ENCODE data around the gene COL23A1. TPM values are rescaled to one million over a fixed set of nuclear protein-coding genes. Genes with fewer than 3 reads are reported as not detected.
"Not testable (repeated sequence)": the region's sequence is repeated elsewhere in the genome, so short reads cannot be mapped to it uniquely, and the experiment has no call there.

Gene COL23A1
- polyA plus RNA-seq, 2 donors: 0.59 to 0.75 TPM

DNA sequence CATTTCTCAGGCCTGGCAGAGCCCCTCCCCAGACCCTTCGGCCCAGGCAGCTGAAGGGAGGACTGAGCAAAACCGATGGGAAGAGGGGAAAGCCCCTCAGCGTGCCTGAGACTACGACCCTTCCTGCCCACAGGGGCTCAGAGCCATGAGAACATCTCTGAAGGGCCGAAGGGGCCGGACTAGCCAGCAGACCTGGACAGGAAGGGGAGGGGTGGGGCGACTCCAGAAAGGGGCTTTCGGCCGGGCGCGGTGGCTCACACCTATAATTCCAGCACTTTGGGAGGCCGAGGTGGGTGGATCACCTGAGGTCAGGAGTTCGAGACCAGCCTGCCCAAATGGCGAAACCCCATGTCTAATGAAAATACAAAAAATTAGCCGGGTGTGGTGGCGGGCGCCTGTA is 271.8 kb downstream of the COL23A1 start:
- H3K4me1 ChIP-seq (ENCODE audit: control insufficient read depth in 2 of 2, insufficient read depth in 2 of 2, low read length in 1 of 2): peaks cover 0 to 3% of the 10 kb centered on the region in 2 donors
- no peak overlapping the region for H3K4me3 ChIP-seq (ENCODE audit: low read depth in 1 of 2, low read length in 2 of 2)
- WGBS, 2 donors: 94 to 96% methylated on average over 17 of the region's 17 CpGs
- no peak overlapping the region for H3K27ac ChIP-seq (ENCODE audit: low read depth in 2 of 2, low read length in 1 of 2)
- no peaks in the 10 kb centered on the region for H3K27me3 ChIP-seq (ENCODE audit: control insufficient read depth in 1 of 2, insufficient read depth in 2 of 2, low read length in 2 of 2)
- H3K36me3 ChIP-seq (ENCODE audit: control insufficient read depth in 2 of 2, insufficient read depth in 2 of 2, low read length in 1 of 2): no peaks in the 10 kb centered on the region
- no peaks in the 10 kb centered on the region for H3K9me3 ChIP-seq (ENCODE audit: control insufficient read depth in 2 of 2, insufficient read depth in 1 of 2, low read depth in 1 of 2, low read length in 1 of 2)

DNA sequence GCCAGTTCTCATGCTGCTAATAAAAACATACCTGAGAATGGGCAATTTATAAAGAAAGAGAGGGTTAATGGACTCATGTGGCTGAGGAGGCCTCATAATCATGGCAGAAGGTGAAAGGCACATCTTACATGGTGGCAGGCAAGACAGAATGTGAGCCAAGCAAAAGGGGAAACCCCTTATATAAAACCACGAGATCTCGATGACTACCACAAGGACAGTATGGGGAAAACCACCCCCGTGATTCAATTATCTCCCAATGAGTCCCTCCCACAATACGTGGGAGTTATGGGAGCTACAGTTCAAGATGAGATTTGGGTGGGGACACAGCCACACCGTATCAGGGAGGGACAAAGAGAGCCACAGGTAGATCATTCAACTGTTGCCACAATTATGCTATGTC is 272.5 kb downstream of the COL23A1 start:
- not testable (repeated sequence) for H3K27me3 ChIP-seq (ENCODE audit: control insufficient read depth in 1 of 2, insufficient read depth in 2 of 2, low read length in 2 of 2); H3K36me3 ChIP-seq (ENCODE audit: control insufficient read depth in 2 of 2, insufficient read depth in 2 of 2, low read length in 1 of 2); H3K4me3 ChIP-seq (ENCODE audit: low read depth in 1 of 2, low read length in 2 of 2); H3K4me1 ChIP-seq (ENCODE audit: control insufficient read depth in 2 of 2, insufficient read depth in 2 of 2, low read length in 1 of 2); H3K9me3 ChIP-seq (ENCODE audit: control insufficient read depth in 2 of 2, insufficient read depth in 1 of 2, low read depth in 1 of 2, low read length in 1 of 2); H3K27ac ChIP-seq (ENCODE audit: low read depth in 2 of 2, low read length in 1 of 2)
- 82 to 90% methylated on average over 5 of the region's 5 CpGs for WGBS, 2 donors

DNA sequence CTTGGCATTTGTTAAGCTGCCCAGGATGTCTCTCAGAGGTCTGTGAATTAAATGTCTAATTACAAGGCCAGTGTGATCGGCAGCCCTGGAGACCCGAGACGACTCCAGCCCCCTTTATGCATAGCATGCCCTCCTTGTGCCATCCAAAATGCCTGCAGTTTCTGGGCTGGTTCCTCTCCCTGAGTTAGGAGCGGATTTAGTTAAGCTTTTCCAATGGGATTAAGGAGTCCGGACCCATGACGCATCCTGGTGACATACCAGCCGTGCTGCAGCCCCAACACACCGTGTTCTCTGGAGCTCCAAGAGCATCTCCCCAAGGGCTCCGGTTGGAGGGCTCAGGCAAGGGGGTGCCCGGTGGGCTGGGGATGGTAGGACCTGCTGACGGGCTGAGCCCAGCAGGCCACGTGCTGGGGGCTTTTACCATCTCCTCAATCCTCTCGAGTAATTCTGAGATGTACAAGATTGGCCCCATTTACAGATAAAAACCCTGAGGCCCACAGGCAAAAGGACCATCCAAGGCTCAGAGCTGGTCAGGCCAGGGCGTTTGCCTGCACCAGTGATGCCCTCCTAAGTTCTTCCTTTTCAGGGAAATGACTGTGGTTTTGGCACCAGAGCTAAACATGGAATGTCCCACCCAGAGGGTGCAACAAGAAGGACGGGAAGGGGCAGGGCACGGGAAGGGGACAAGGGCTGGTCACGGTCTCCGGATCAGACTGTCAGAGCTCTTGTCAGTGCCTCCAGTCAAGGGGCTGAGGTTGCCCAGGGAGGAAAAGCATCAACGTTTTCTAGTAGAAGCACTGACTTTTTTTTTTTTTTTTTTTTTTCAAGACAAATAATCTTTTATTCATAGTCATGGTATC is 275.0 kb downstream of the COL23A1 start:
- H3K27ac ChIP-seq (ENCODE audit: low read depth in 2 of 2, low read length in 1 of 2): no peak overlapping the region
- no peak overlapping the region for H3K4me3 ChIP-seq (ENCODE audit: low read depth in 1 of 2, low read length in 2 of 2)
- no peaks in the 10 kb centered on the region for H3K9me3 ChIP-seq (ENCODE audit: control insufficient read depth in 2 of 2, insufficient read depth in 1 of 2, low read depth in 1 of 2, low read length in 1 of 2)
- H3K4me1 ChIP-seq (ENCODE audit: control insufficient read depth in 2 of 2, insufficient read depth in 2 of 2, low read length in 1 of 2): peaks cover 3 to 8% of the 10 kb centered on the region in 2 donors
- WGBS, 2 donors: 86 to 90% methylated on average over 19 of the region's 19 CpGs
- no peaks in the 10 kb centered on the region for H3K27me3 ChIP-seq (ENCODE audit: control insufficient read depth in 1 of 2, insufficient read depth in 2 of 2, low read length in 2 of 2)
- no peaks in the 10 kb centered on the region for H3K36me3 ChIP-seq (ENCODE audit: control insufficient read depth in 2 of 2, insufficient read depth in 2 of 2, low read length in 1 of 2)

DNA sequence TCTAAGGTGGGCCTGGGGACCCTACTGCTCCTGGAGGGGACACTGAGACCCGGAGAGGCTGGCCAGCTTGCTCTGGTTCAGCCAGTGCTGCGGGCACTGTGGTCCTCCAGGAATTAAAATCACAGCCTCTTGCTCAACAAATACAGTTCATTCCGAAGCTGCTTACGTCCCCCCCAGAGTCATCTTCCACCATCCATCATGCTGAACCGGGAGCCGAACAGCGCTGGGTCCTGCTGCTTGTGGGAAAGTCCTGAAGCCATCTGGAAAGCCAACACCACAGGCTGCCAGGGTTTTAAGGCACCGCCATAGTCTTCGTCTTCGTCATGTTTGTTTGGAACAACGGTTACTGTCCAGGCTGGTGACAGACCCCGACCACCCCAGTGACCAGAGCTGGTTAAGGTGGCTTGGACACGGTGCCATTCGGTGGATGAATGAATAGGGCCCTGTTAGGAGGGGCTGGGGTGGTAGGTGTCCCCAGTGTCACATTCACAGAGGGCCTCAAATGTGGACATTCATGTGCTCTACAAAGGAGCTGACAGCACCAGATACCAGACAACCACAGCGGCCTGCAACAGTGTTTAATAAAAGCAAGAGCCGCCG is 276.0 kb downstream of the COL23A1 start:
- 77 to 89% methylated on average over 17 of the region's 17 CpGs for WGBS, 2 donors
- Histone ChIP-seq H3K27me3 (ENCODE audit: control insufficient read depth in 1 of 2, insufficient read depth in 2 of 2, low read length in 2 of 2) (no peaks in the 10 kb centered on the region), H3K4me3 (ENCODE audit: low read depth in 1 of 2, low read length in 2 of 2) (no peak overlapping the region), H3K9me3 (ENCODE audit: control insufficient read depth in 2 of 2, insufficient read depth in 1 of 2, low read depth in 1 of 2, low read length in 1 of 2) (no peaks in the 10 kb centered on the region), H3K4me1 (ENCODE audit: control insufficient read depth in 2 of 2, insufficient read depth in 2 of 2, low read length in 1 of 2) (peaks cover 3 to 8% of the 10 kb centered on the region in 2 donors), H3K36me3 (ENCODE audit: control insufficient read depth in 2 of 2, insufficient read depth in 2 of 2, low read length in 1 of 2) (no peaks in the 10 kb centered on the region), H3K27ac (ENCODE audit: low read depth in 2 of 2, low read length in 1 of 2) (no peak overlapping the region)

DNA sequence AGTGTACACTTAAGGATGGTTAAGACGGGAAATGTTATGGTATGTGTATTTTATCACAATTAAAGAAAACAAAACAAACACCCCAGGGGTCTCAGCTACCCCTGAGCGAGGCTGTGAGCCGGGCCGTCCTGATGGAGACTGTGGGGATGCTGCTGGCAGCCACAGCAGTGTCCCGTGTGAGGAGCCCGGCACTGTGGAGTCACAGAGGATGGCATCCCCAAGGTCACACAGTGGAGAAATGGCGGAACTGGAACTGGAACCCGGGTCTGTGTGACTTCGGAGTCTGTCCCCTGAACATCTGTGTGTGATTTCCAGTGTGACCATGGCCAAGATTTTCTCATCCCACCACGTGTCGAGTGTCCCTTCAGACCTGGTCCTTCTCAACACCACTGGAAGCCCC is 276.9 kb downstream of the COL23A1 start:
- H3K9me3 ChIP-seq (ENCODE audit: control insufficient read depth in 2 of 2, insufficient read depth in 1 of 2, low read depth in 1 of 2, low read length in 1 of 2): no peaks in the 10 kb centered on the region
- H3K36me3 ChIP-seq (ENCODE audit: control insufficient read depth in 2 of 2, insufficient read depth in 2 of 2, low read length in 1 of 2): no peaks in the 10 kb centered on the region
- H3K27me3 ChIP-seq (ENCODE audit: control insufficient read depth in 1 of 2, insufficient read depth in 2 of 2, low read length in 2 of 2): no peaks in the 10 kb centered on the region
- 84 to 92% methylated on average over 11 of the region's 11 CpGs for WGBS, 2 donors
- no peak overlapping the region for H3K27ac ChIP-seq (ENCODE audit: low read depth in 2 of 2, low read length in 1 of 2)
- H3K4me1 ChIP-seq (ENCODE audit: control insufficient read depth in 2 of 2, insufficient read depth in 2 of 2, low read length in 1 of 2): peaks cover 3 to 8% of the 10 kb centered on the region in 2 donors
- no peak overlapping the region for H3K4me3 ChIP-seq (ENCODE audit: low read depth in 1 of 2, low read length in 2 of 2)

DNA sequence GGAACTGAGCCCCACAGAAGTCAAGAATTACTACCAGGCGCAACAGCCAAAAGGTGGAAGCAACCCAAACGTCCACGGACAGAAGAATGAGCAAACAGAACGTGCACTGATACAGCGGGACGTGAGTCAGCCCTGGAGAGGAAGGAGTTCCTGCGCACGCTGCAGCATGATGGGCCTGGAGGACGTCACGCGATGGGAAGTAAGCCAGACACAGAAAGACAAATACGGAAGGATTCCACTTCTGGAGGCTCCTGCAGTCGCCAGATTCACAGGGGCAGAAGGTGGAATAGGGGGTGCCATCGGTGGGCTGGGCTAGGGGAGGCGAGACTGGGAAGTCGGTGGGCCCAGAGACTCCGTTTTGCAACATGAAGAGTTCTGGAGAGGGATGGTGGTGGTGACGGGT is 277.3 kb downstream of the COL23A1 start:
- no peaks in the 10 kb centered on the region for H3K27me3 ChIP-seq (ENCODE audit: control insufficient read depth in 1 of 2, insufficient read depth in 2 of 2, low read length in 2 of 2)
- H3K4me3 ChIP-seq (ENCODE audit: low read depth in 1 of 2, low read length in 2 of 2): no peak overlapping the region
- 59 to 75% methylated on average over 18 of the region's 18 CpGs for WGBS, 2 donors
- H3K9me3 ChIP-seq (ENCODE audit: control insufficient read depth in 2 of 2, insufficient read depth in 1 of 2, low read depth in 1 of 2, low read length in 1 of 2): no peaks in the 10 kb centered on the region
- no peaks in the 10 kb centered on the region for H3K36me3 ChIP-seq (ENCODE audit: control insufficient read depth in 2 of 2, insufficient read depth in 2 of 2, low read length in 1 of 2)
- H3K4me1 ChIP-seq (ENCODE audit: control insufficient read depth in 2 of 2, insufficient read depth in 2 of 2, low read length in 1 of 2): peaks cover 3 to 8% of the 10 kb centered on the region in 2 donors
- no peak overlapping the region for H3K27ac ChIP-seq (ENCODE audit: low read depth in 2 of 2, low read length in 1 of 2)

DNA sequence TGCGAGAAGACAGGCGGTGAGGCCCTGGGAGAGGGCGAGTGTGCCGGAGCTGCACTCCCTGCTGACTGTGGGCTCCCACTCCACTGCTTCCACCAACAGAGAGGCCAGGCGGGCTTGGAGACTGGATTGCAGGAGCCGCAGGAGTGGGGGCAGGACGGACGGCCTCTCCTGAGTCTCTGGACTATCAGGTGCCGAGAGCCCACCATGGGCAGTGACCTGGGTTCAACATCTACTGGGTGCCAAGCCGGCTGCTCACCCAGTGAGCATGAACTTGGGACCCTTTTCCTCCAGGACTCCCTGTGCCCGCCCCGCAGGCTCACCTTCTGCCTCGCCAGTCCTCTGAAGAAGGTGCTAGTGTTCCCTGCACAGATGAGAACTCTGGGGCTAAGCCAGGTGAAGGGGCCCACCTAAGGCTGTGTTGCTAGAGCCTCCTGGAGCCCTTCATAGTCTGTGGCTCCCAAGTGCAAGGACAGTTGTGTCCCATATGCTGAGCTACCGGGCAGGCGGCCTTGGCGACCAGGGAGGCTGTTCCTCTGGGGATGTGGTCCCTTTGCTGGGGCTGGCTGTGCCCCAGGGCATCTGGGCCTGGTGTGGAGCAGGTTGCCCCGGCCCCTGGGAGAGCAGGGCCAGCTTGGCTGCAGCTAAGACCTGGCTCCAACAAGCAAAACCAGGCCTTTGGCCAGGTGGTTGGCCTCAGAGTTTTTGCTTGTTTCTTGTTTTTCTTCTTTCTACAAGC is 279.9 kb downstream of the COL23A1 start:
- H3K9me3 ChIP-seq (ENCODE audit: control insufficient read depth in 2 of 2, insufficient read depth in 1 of 2, low read depth in 1 of 2, low read length in 1 of 2): no peaks in the 10 kb centered on the region
- H3K4me1 ChIP-seq (ENCODE audit: control insufficient read depth in 2 of 2, insufficient read depth in 2 of 2, low read length in 1 of 2): peaks cover 3 to 8% of the 10 kb centered on the region in 2 donors
- H3K36me3 ChIP-seq (ENCODE audit: control insufficient read depth in 2 of 2, insufficient read depth in 2 of 2, low read length in 1 of 2): no peaks in the 10 kb centered on the region
- H3K4me3 ChIP-seq (ENCODE audit: low read depth in 1 of 2, low read length in 2 of 2): no peak overlapping the region
- WGBS, 2 donors: 93 to 95% methylated on average over 17 of the region's 17 CpGs
- no peaks in the 10 kb centered on the region for H3K27me3 ChIP-seq (ENCODE audit: control insufficient read depth in 1 of 2, insufficient read depth in 2 of 2, low read length in 2 of 2)
- H3K27ac ChIP-seq (ENCODE audit: low read depth in 2 of 2, low read length in 1 of 2): no peak overlapping the region

DNA sequence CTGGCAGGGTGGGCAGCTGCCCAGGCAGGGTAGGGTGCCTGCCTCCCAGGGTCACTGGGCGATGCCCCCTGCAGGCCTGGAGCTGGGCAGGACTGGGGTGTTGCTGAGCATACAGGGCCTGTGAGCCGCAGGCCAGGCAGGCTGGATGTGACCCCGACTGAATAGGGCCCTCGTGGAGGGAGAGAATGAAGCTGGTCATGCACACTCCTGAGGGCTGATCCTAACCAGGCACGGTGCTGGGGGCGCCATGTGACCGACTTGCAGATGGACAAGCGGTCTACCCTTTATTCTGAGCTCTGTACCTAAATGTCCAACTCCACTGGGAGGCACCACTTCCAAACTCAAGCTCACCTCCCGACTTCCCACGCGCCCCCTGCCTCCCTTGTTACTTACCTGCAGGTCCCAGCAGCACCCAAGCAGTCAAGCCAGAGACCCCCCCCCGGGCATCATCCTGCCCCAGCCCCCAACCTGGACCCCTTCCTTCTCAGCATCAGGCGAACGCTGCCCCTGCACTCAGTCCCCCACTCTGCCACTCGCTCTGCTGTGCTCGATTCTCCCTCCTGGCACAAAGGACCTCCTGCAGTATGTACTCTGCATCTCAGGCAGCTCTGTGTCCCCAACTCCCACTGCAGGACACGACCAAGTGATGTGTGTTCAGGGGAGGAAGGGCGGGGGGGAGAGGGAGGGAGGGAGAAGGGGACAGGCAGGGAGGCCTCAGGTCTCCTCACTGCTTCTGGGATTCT is 280.8 kb downstream of the COL23A1 start:
- WGBS, 2 donors: 81 to 84% methylated on average over 17 to 18 of the region's 18 CpGs
- peaks cover 3 to 8% of the 10 kb centered on the region in 2 donors for H3K4me1 ChIP-seq (ENCODE audit: control insufficient read depth in 2 of 2, insufficient read depth in 2 of 2, low read length in 1 of 2)
- no peaks in the 10 kb centered on the region for H3K36me3 ChIP-seq (ENCODE audit: control insufficient read depth in 2 of 2, insufficient read depth in 2 of 2, low read length in 1 of 2)
- H3K27ac ChIP-seq (ENCODE audit: low read depth in 2 of 2, low read length in 1 of 2): no peak overlapping the region
- H3K27me3 ChIP-seq (ENCODE audit: control insufficient read depth in 1 of 2, insufficient read depth in 2 of 2, low read length in 2 of 2): no peaks in the 10 kb centered on the region
- H3K4me3 ChIP-seq (ENCODE audit: low read depth in 1 of 2, low read length in 2 of 2): no peak overlapping the region
- H3K9me3 ChIP-seq (ENCODE audit: control insufficient read depth in 2 of 2, insufficient read depth in 1 of 2, low read depth in 1 of 2, low read length in 1 of 2): no peaks in the 10 kb centered on the region

DNA sequence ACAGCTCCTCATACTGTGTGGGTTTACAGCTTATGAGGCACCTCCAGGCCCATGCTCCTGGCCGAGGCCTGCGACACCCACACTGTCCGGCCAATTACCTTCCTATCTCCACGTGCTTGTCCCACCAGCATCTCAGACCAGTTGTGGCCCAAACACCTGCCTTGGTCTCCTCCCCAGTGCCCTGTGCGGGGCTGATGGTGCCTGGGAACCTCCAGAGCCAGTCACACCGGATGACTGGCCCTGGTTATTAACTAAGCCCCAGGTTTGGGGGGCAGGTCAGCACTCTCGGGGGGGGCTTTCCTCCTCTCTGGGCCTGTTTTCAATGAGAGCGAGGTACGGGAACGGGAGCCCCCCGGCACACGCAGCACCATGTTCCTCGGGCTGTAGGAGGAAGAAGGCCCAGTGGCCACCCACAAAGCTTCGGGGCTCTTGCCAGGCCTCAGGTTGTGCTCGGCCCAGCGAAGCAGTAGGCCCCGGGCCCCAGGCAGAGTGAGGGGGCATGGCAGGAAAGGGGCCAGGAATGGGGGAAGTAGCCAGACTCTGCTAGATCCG is 281.6 kb downstream of the COL23A1 start:
- 88 to 93% methylated on average over 18 of the region's 18 CpGs for WGBS, 2 donors

More for the DNA sequence above, 281.6 kb downstream of the COL23A1 start:
- Histone ChIP-seq H3K27ac (ENCODE audit: low read depth in 2 of 2, low read length in 1 of 2) (no peak overlapping the region), H3K9me3 (ENCODE audit: control insufficient read depth in 2 of 2, insufficient read depth in 1 of 2, low read depth in 1 of 2, low read length in 1 of 2) (no peaks in the 10 kb centered on the region), H3K36me3 (ENCODE audit: control insufficient read depth in 2 of 2, insufficient read depth in 2 of 2, low read length in 1 of 2) (no peaks in the 10 kb centered on the region), H3K4me1 (ENCODE audit: control insufficient read depth in 2 of 2, insufficient read depth in 2 of 2, low read length in 1 of 2) (peaks cover 0 to 8% of the 10 kb centered on the region in 2 donors), H3K4me3 (ENCODE audit: low read depth in 1 of 2, low read length in 2 of 2) (no peak overlapping the region), H3K27me3 (ENCODE audit: control insufficient read depth in 1 of 2, insufficient read depth in 2 of 2, low read length in 2 of 2) (no peaks in the 10 kb centered on the region)
